ENCODE results near the gene KRT75. TPM values are rescaled to one million over a fixed set of nuclear protein-coding genes. Genes with fewer than 3 reads are reported as not detected.

The KRT75 gene
- total RNA-seq, 1 donor from 2014 or later = not detected

DNA sequence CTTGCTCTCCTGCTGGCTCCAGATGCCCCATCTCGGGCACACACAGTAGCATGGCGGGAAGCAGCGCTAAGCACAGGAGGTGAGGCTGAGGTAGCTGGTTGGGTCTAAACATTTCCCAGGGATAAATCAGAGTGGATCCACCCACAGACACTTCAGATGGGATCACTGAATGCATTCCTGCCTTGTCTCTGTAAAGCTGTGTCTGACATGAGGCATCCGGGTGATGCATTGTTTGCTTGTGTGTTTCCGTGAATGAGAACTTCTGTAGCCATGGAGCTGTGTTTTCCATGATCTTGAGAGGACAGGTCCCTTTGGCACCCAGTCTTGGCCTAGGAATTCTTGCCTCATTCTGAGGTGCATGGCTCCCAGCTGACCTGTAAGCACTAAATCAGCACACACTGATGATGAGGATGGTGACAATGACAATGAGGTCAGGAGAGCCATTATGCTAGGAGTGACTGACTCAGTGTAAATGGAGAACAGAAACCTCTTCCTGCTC lies 6.7 kb upstream of the KRT75 start:
- no peak overlapping the region for H3K4me3 ChIP-seq (ENCODE audit: low read depth, low read length)
- DNase-seq (ENCODE audit: low read depth) = peak; percentile 37
- TF ChIP-seq, protein P1, sequence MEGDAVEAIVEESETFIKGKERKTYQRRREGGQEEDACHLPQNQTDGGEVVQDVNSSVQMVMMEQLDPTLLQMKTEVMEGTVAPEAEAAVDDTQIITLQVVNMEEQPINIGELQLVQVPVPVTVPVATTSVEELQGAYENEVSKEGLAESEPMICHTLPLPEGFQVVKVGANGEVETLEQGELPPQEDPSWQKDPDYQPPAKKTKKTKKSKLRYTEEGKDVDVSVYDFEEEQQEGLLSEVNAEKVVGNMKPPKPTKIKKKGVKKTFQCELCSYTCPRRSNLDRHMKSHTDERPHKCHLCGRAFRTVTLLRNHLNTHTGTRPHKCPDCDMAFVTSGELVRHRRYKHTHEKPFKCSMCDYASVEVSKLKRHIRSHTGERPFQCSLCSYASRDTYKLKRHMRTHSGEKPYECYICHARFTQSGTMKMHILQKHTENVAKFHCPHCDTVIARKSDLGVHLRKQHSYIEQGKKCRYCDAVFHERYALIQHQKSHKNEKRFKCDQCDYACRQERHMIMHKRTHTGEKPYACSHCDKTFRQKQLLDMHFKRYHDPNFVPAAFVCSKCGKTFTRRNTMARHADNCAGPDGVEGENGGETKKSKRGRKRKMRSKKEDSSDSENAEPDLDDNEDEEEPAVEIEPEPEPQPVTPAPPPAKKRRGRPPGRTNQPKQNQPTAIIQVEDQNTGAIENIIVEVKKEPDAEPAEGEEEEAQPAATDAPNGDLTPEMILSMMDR (conservative IDR thresholded peaks at IDR 0.05; ENCODE audit: low read depth, low read length) = no peak

- no peak for DNase-seq (ENCODE audit: low read depth)
- TF ChIP-seq, protein P1 (conservative IDR thresholded peaks at IDR 0.05; ENCODE audit: low read depth, low read length) = no peak
- no peak overlapping the region for H3K4me3 ChIP-seq (ENCODE audit: low read depth, low read length)
These were observed 5.7 kb upstream of the KRT75 start for GRCh38 chr12:52439845-52440244.

DNA sequence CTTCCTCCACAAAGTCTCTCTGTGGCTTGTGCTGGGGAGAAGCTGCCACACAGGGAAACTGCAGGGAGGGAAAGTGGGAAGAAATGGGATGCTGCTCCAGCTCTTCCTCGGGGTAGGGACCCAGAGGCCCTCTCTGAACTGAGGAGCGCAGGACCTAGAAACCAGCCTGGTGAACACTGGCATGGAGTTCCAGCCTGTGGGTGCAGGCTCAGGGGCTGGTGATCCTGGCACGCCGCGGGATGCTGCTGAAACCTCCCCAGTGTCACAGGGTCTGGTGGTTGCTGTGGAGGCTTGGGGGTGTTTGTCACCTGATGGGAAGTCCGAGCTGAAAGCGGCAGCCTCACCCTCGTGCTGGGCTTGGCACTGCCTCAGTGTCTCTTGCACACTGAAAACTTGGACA lies 5.2 kb upstream of the KRT75 start:
- no peak overlapping the region for H3K4me3 ChIP-seq (ENCODE audit: low read depth, low read length)
- TF ChIP-seq, protein P1 (conservative IDR thresholded peaks at IDR 0.05; ENCODE audit: low read depth, low read length) = no peak
- no peak for DNase-seq (ENCODE audit: low read depth)

DNA sequence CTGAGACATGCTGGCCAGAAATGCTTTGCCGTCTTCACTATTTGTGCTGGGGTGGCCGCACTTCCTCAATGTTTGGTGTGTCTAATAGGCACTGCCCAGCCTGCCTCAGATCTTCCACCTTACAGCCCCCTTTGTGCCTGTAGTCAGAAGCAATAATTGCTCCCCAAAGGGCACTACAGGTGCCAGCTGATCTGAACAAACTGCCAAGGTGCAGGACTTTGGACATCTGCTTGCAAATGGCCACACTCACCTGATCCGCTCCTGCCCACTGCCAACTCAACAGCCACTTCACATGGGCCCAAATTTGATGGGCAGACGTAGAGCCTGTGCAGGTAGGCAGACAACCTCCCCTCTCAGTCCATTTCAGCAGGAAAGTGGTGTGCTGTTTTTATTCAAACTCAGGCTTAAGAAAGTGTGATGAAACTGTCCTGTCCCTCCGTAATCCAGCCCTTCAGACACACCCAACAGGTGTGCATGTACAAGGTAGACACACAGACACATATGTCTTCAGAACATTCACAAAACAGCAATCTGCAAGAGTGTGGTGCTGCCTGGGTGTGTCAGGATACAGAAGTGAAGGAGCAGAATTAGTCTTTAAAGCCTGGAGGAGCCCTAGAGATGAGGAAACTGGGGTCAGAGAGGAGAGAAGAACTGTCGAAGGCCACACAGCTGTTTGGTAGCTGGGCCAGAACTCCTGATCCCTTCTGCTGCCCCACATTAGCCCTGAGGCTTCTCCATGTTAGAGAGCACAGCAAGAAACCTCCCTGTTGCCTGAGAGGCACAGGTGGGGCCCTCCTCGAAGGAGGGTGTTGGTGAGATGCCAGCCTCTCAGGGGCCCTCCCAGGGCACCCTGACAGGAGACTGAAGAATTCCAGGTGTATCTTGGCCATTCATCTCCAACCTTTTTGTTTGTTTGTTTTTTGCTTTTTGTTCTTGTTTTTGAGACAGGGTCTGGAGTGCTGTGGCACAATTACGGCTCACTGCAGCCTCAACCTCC lies 4.4 kb upstream of the KRT75 start:
- H3K4me3 ChIP-seq (ENCODE audit: low read depth, low read length) = no peak overlapping the region
- no peak for DNase-seq (ENCODE audit: low read depth)
- TF ChIP-seq, protein P1 (conservative IDR thresholded peaks at IDR 0.05; ENCODE audit: low read depth, low read length) = no peak

- TF ChIP-seq, protein P1 (conservative IDR thresholded peaks at IDR 0.05; ENCODE audit: low read depth, low read length) = no peak
- DNase-seq (ENCODE audit: low read depth) = no peak
- no peak overlapping the region for H3K4me3 ChIP-seq (ENCODE audit: low read depth, low read length)
These were observed 3.3 kb upstream of the KRT75 start for GRCh38 chr12:52437508-52437907.

GRCh38 chr12:52436828-52437474 lies 2.8 kb upstream of the KRT75 start:
- no peak overlapping the region for H3K4me3 ChIP-seq (ENCODE audit: low read depth, low read length)
- no peak for DNase-seq (ENCODE audit: low read depth)
- TF ChIP-seq, protein P1 (conservative IDR thresholded peaks at IDR 0.05; ENCODE audit: low read depth, low read length) = no peak
